GM23248 (cell line): ENCODE results near the gene SPATA16. TPM values are rescaled to one million over a fixed set of nuclear protein-coding genes. Genes with fewer than 3 reads are reported as not detected.

Experiments used
- DNase-seq: peaks from one replicate; pipeline ENCODE4 v3.0.0-alpha.2; 2015
- H2AFZ ChIP-seq: fragments of 200-600 bp; sonication (generic); 2 replicates; pipeline ENCODE4 v1.6.1; 2016; ENCODE audit warnings: antibody characterized with exemption
- H3F3A ChIP-seq: fragments of 200-600 bp; sonication (generic); 2 replicates; pipeline ENCODE4 v1.6.1; 2016; ENCODE audit warnings: mild to moderate bottlenecking, antibody characterized with exemption, mixed run types; ENCODE audit not compliant: insufficient read depth
- H3K27ac ChIP-seq: fragments of 200-600 bp; sonication (generic); 2 replicates; pipeline ENCODE4 v1.5.1; 2016; ENCODE audit warnings: mild to moderate bottlenecking
- H3K27me3 ChIP-seq: fragments of 200-600 bp; sonication (generic); replicated peaks from 2 replicates; pipeline ENCODE4 v1.6.1; 2016; ENCODE audit warnings: mild to moderate bottlenecking; ENCODE audit not compliant: insufficient read depth
- H3K36me3 ChIP-seq: fragments of 200-600 bp; sonication (generic); 2 replicates; pipeline ENCODE4 v1.6.1; 2016; ENCODE audit warnings: low read depth, mild to moderate bottlenecking
- H3K4me1 ChIP-seq: fragments of 200-600 bp; sonication (generic); 2 replicates; pipeline ENCODE4 v1.6.1; 2016; ENCODE audit warnings: mild to moderate bottlenecking; ENCODE audit not compliant: insufficient read depth
- H3K4me2 ChIP-seq: fragments of 200-600 bp; sonication (generic); one replicate; pipeline ENCODE4 v1.6.1; 2016; ENCODE audit warnings: mild to moderate bottlenecking; ENCODE audit not compliant: unreplicated experiment
- H3K4me3 ChIP-seq: fragments of 200-600 bp; sonication (generic); 2 replicates; pipeline ENCODE4 v1.5.1; 2016; ENCODE audit warnings: mild to moderate bottlenecking
- H3K79me2 ChIP-seq: fragments of 200-600 bp; sonication (generic); 2 replicates; pipeline ENCODE4 v1.6.1; 2016; ENCODE audit warnings: mild to moderate bottlenecking; ENCODE audit not compliant: insufficient read depth
- H3K9ac ChIP-seq: fragments of 200-600 bp; sonication (generic); 2 replicates; pipeline ENCODE4 v1.6.1; 2016; ENCODE audit warnings: mild to moderate bottlenecking
- H3K9me2 ChIP-seq: fragments of 200-600 bp; sonication (generic); 2 replicates; pipeline ENCODE4 v1.6.1; 2016; ENCODE audit warnings: mixed run types, mild to moderate bottlenecking, moderate library complexity; ENCODE audit not compliant: insufficient read depth
- H3K9me3 ChIP-seq: fragments of 200-600 bp; sonication (generic); one replicate; pipeline ENCODE4 v1.6.1; 2017; ENCODE audit warnings: low read depth
- H4K20me1 ChIP-seq: fragments of 200-600 bp; sonication (generic); 2 replicates; pipeline ENCODE4 v1.6.0; 2016; ENCODE audit not compliant: insufficient read depth
- EZH2 ChIP-seq: fragments of 200-600 bp; sonication (generic); IDR thresholded peaks from 2 replicates; pipeline ENCODE4 v1.6.1; 2018; ENCODE audit warnings: antibody characterized with exemption, mild to moderate bottlenecking; ENCODE audit not compliant: insufficient read depth, poor library complexity, severe bottlenecking
- EZH2phosphoT487 ChIP-seq: fragments of 200-600 bp; sonication (generic); IDR thresholded peaks from 2 replicates; pipeline ENCODE4 v1.6.1; 2018; ENCODE audit warnings: antibody characterized with exemption, moderate library complexity, mild to moderate bottlenecking, low read depth; ENCODE audit not compliant: insufficient read depth
- WGBS, 2 experiments: methylation state at CpG; one replicate each; pipeline ENCODE4 v1.1.6; 2015 to 2017; ENCODE audit warnings: low lambda C conversion rate in 2 of 2, low coverage in 1 of 2; ENCODE audit errors: missing lambda C conversion rate in 2 of 2; 5-methylcytosine and 5-hydroxymethylcytosine counted together
- in situ Hi-C: fragments of 300-500 bp; cut with MboI; formaldehyde crosslinking; loops from 2 replicates; pipeline ENCODE4 v1.15.0; 2020
- polyA plus RNA-seq: library from polyadenylated mRNA; unstranded; fragments of >200 nt; fragmentation: Nextera tagmentation; extraction: Ambion mirVana; gene quantifications from 2 replicates; pipeline ENCODE4 v1.2.1, GENCODE V29; 2016
- total RNA-seq: library from RNA; depleted of rRNA; stranded (reverse); fragments of >200 nt; shearing (Covaris generic); gene quantifications from 2 replicates; pipeline ENCODE4 v1.2.3, GENCODE V29; 2014

SPATA16 gene
- total and polyA plus RNA-seq, 2 experiments from 2014 or later: not detected

DNA sequence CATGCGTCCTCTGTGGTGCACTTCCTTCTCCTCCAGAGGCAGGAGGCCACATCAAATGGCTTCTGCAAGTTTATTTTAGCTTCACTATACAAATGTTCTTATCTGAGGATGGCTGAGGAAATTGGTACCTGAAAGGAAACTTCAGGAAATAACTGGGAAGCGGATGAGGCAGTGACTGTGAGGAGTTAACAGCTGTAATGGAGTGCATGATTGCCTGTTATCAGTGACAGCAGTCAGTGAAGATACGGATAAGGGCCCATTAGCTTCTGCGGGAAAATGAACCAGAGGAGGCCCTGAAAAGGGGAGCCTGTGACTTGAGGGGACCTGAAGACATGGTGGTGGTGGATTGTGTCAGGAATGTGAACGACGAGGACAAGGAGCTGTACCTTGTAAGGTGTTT is 51.8 kb downstream of the SPATA16 start:
- Histone ChIP-seq H3K9ac (no peak overlapping the region), H3K9me2 (no peaks in the 10 kb centered on the region), H3F3A (no peaks in the 10 kb centered on the region), H2AFZ (no peak overlapping the region), H3K36me3 (no peaks in the 10 kb centered on the region), H3K79me2 (no peaks in the 10 kb centered on the region), H3K4me1 (no peaks in the 10 kb centered on the region), H3K4me2 (no peak overlapping the region), H3K27ac (no peak overlapping the region), H3K27me3 (no peaks in the 10 kb centered on the region), H3K4me3 (no peak overlapping the region), H4K20me1 (no peaks in the 10 kb centered on the region), H3K9me3 (no peaks in the 10 kb centered on the region)
- in situ Hi-C loops: no loop called here
- 26 to 31% methylated on average over 6 of the region's 6 CpGs for WGBS, 2 experiments
- no peak for DNase-seq
- TF ChIP-seq EZH2phosphoT487: no peak
- TF ChIP-seq EZH2: no peak

DNA sequence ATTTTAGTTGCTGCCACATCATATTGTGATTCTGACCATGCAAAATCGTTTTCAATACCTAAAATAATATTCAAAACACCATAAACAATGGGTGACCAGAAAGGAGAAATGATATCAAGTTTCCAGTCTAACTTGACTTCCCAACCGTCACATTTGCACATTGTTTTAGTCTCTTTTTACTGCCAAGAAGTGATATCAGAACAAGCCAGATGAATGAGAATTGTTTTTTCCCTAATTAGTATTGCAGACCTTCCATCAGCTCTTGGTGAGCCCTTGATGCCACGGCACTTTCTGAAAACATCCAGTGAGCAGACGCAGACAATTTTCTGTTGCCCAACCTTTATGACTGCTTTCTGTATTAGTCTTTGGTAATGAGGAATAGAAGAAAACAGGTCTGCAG is 62.5 kb downstream of the SPATA16 start:
- WGBS, 2 experiments: 2% methylated on average over 4 of the region's 4 CpGs
- H3K79me2 ChIP-seq: no peaks in the 10 kb centered on the region
- no peaks in the 10 kb centered on the region for H3K9me2 ChIP-seq
- H3K9me3 ChIP-seq: no peaks in the 10 kb centered on the region
- H3K9ac ChIP-seq: no peak overlapping the region
- no peaks in the 10 kb centered on the region for H3K4me1 ChIP-seq
- H3K27me3 ChIP-seq: no peaks in the 10 kb centered on the region
- no peak overlapping the region for H3K4me3 ChIP-seq
- H4K20me1 ChIP-seq: no peaks in the 10 kb centered on the region
- H3F3A ChIP-seq: no peaks in the 10 kb centered on the region
- H3K36me3 ChIP-seq: no peaks in the 10 kb centered on the region
- DNase-seq: no peak
- H3K4me2 ChIP-seq: no peak overlapping the region
- no peak for TF ChIP-seq EZH2
- TF ChIP-seq EZH2phosphoT487: no peak
- H3K27ac ChIP-seq: no peak overlapping the region
- no peak overlapping the region for H2AFZ ChIP-seq
- in situ Hi-C loops: no loop called here

DNA sequence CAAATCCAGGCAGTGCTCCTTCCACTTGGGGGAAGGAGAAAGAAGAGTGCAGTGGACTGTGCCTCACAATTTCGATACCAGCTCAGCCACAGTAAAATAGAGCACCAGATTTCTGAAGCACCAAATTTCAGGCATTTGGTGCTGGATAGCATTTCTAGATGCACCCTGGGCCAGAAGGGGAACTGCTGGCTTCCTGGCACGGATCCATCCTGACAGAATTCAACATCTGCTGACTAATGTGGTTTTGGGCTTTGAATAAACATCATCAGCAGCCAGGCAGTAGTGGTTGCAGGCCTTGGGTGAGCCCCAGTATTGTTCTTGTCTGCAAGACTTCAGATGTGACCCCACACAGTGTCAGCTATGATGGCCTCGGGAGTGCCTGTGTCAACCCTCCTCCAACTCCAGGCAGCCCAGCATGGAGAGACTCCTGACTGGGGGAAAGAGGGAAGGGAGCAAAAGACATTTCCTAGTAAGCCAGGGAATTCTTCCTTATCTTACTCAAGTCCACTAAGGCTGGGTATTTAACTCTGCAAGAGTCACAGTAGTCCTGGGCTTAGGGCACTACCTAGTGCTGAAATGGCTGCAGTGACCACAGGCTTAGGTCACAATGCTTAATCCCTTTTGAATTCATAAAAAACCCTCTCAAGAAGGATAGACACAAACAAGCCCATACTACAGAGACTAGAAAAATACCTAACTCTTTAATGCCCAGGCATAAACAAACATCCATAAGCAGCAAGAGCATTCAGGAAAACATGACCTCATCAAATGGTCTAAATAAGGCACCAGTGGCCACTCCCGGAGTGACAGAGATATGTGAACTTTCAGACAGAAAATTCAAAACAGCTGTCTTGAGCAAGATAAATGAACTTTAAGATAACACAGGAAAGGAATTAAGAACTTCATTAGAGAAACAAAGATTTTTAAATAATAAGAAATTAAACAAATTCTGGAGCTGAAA is 74.7 kb downstream of the SPATA16 start:
- H3K4me2 ChIP-seq: no peak overlapping the region
- no peak for TF ChIP-seq EZH2
- no peak for TF ChIP-seq EZH2phosphoT487
- H3K9me3 ChIP-seq: no peaks in the 10 kb centered on the region

DNA sequence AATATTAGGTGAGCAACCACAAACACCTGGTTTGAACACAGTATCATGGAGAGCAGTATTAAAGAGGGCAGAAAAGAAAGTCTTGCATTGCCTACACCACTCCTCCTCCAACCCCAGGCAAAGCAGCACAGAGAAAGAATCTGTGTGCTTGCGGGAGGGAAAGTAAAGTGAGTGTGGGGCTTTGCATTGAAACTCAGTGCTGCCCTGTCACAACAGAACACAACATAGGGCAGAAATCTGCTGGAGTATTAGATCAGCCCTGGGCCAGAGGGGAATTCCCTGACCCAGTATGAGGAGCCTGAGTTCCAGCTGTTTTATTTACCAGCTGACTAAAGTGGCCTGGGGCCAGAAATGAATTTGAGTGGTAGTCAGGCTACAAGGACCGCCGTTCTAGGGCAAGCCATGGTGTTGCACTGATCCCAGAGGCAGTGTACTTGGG is 75.5 kb downstream of the SPATA16 start:
- WGBS, 2 experiments: 3 to 6% methylated on average over 3 of the region's 3 CpGs
- no peaks in the 10 kb centered on the region for H3K4me1 ChIP-seq
- H3K9me3 ChIP-seq: no peaks in the 10 kb centered on the region
- DNase-seq: peak; percentile 18
- no peaks in the 10 kb centered on the region for H3K9me2 ChIP-seq
- no peak overlapping the region for H3K4me3 ChIP-seq
- in situ Hi-C loops: no loop called here
- no peak overlapping the region for H3K27ac ChIP-seq
- no peak overlapping the region for H3K4me2 ChIP-seq
- H2AFZ ChIP-seq: no peak overlapping the region
- H4K20me1 ChIP-seq: no peaks in the 10 kb centered on the region
- 0 out of 2 replicates have a peak, but pooled peaks cover 5% of the 10 kb centered on the region for H3K27me3 ChIP-seq
- H3K9ac ChIP-seq: no peak overlapping the region
- TF ChIP-seq EZH2phosphoT487: no peak
- TF ChIP-seq EZH2: no peak
- H3K36me3 ChIP-seq: no peaks in the 10 kb centered on the region
- H3F3A ChIP-seq: no peaks in the 10 kb centered on the region
- H3K79me2 ChIP-seq: no peaks in the 10 kb centered on the region

More for the DNA sequence above, 74.7 kb downstream of the SPATA16 start:
- Histone ChIP-seq H3K9me2 (no peaks in the 10 kb centered on the region), H3K36me3 (no peaks in the 10 kb centered on the region), H3K4me3 (no peak overlapping the region), H2AFZ (no peak overlapping the region), H3K27ac (no peak overlapping the region), H3K4me1 (no peaks in the 10 kb centered on the region), H3K27me3 (0 out of 2 replicates have a peak, but pooled peaks cover 5% of the 10 kb centered on the region), H4K20me1 (no peaks in the 10 kb centered on the region), H3K79me2 (no peaks in the 10 kb centered on the region), H3K9ac (no peak overlapping the region), H3F3A (no peaks in the 10 kb centered on the region)
- WGBS, 2 experiments: 2 to 4% methylated on average over 4 of the region's 4 CpGs
- in situ Hi-C loops: no loop called here
- DNase-seq: peak; percentile 40
